GM12891 (cell line): Measurements from ENCODE around the gene REC114.

Experiments
- PAX5 ChIP-seq: IDR thresholded peaks from 2 replicates; pipeline ENCODE4 v1.6.1; 2011; ENCODE audit warnings: low read length, moderate library complexity, mild to moderate bottlenecking; ENCODE audit not compliant: insufficient read depth, severe bottlenecking
- POLR2A ChIP-seq: IDR thresholded peaks from 2 replicates; pipeline ENCODE4 v1.6.1; 2011; ENCODE audit warnings: low read depth, low read length, control low read depth
- POLR2AphosphoS5 ChIP-seq: IDR thresholded peaks from 2 replicates; pipeline ENCODE4 v1.6.1; 2011; ENCODE audit warnings: low read depth, low read length, control low read depth
- POU2F2 ChIP-seq: IDR thresholded peaks from 2 replicates; pipeline ENCODE4 v1.6.1; 2011; ENCODE audit warnings: low read depth, mild to moderate bottlenecking, control low read depth, low read length, moderate library complexity
- SPI1 ChIP-seq: IDR thresholded peaks from 2 replicates; pipeline ENCODE4 v1.6.1; 2011; ENCODE audit warnings: low read depth, low read length, control low read depth
- TAF1 ChIP-seq: IDR thresholded peaks from 2 replicates; pipeline ENCODE4 v1.6.1; 2011; ENCODE audit warnings: low read depth, low read length, control low read depth

DNA sequence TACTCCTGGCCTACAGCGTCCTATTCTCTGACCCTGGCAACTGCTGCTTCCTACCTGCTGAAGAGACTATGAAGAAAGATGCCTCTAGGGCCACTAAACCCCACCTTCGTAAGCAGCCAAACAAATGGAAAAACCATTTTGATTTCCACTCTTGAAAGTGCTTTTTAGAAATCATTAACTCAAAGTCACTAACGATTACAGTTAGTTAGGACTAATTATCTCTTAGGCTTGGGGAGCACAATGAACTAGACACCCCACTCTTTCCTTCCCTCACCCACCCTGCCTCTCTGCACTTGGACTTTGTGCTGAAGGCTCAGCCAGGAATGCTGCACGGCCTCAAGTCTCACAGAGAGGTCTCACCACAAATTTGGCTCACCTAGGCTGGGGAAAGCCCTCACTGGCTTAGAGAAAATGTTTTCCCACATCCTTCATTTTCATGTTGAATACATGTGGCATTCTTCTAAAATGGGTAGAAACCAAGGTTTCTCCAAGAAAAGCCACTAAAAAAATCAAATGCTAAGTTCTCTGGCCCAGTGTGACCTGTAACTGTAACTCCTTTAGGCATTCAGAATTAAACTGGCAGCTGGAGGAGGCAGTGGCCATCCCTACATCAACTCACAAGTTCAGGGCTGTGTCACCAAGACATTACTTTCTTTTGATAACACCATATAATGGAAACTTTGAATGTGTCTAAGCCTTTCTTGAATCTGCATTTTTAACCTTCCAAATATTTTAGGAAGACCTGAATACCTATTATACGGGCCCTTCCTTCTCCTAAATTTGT, 143.1 kb downstream of the REC114 start:
- TF ChIP-seq TAF1 (no peak), POLR2A (no peak), POU2F2 (no peak), POLR2AphosphoS5 (no peak), SPI1 (no peak), PAX5 (no peak)
